Thymus (tissue), 11 donors: Measurements from ENCODE around the gene FBLN7. TPM values are rescaled to one million over a fixed set of nuclear protein-coding genes. Genes with fewer than 3 reads are reported as not detected.

Experiments
- DNase-seq, 9 donors: peaks; one replicate each; pipeline ENCODE4 v3.0.0-alpha.2; 2013; ENCODE audit warnings: low spot score in 9 of 9, low read depth in 6 of 9, missing footprints in 1 of 9
- H3K27ac ChIP-seq, 2 donors: one replicate each; pipeline ENCODE4 v1.5.1; 2013; ENCODE audit warnings: control low read depth in 1 of 2, low read depth in 1 of 2, low read length in 1 of 2, mild to moderate bottlenecking in 1 of 2, moderate library complexity in 1 of 2
- H3K27me3 ChIP-seq, 2 donors: one replicate each; pipeline ENCODE4 v1.5.1; 2013; ENCODE audit warnings: low read length in 1 of 2; ENCODE audit not compliant: control insufficient read depth in 2 of 2, insufficient read depth in 1 of 2
- H3K36me3 ChIP-seq, 2 donors: one replicate each; pipeline ENCODE4 v1.5.1; 2013; ENCODE audit warnings: low read length in 1 of 2, mild to moderate bottlenecking in 1 of 2, moderate library complexity in 1 of 2; ENCODE audit not compliant: control insufficient read depth in 2 of 2, insufficient read depth in 2 of 2
- H3K4me1 ChIP-seq, 2 donors: one replicate each; pipeline ENCODE4 v1.5.1; 2013; ENCODE audit warnings: low read length in 2 of 2; ENCODE audit not compliant: control insufficient read depth in 2 of 2, insufficient read depth in 2 of 2
- H3K4me3 ChIP-seq, 2 donors: one replicate each; pipeline ENCODE4 v1.5.1; 2013; ENCODE audit warnings: low read length in 2 of 2, control low read depth in 1 of 2, mild to moderate bottlenecking in 1 of 2
- H3K9me3 ChIP-seq, 2 donors: one replicate each; pipeline ENCODE4 v1.5.1; 2013; ENCODE audit warnings: low read length in 1 of 2, mild to moderate bottlenecking in 1 of 2; ENCODE audit not compliant: control insufficient read depth in 2 of 2, insufficient read depth in 1 of 2
- WGBS: extraction: QIAGEN DNeasy Blood & Tissue Kit; methylation state at CpG from one replicate; pipeline ENCODE4 v1.1.7; 2013; 5-methylcytosine and 5-hydroxymethylcytosine counted together
- polyA plus RNA-seq: library from polyadenylated mRNA; stranded (reverse); fragments of 200-250 nt; gene quantifications from one replicate; pipeline ENCODE4 v1.2.3, GENCODE V29; 2013
- total RNA-seq: library from RNA; stranded (reverse); fragments of 120-200 nt; gene quantifications from one replicate; pipeline ENCODE4 v1.2.4, GENCODE V29; 2013
- donor health status: healthy.

FBLN7 gene
- total and polyA plus RNA-seq, 2 donors, result 4.8 to 6.0 TPM

DNA sequence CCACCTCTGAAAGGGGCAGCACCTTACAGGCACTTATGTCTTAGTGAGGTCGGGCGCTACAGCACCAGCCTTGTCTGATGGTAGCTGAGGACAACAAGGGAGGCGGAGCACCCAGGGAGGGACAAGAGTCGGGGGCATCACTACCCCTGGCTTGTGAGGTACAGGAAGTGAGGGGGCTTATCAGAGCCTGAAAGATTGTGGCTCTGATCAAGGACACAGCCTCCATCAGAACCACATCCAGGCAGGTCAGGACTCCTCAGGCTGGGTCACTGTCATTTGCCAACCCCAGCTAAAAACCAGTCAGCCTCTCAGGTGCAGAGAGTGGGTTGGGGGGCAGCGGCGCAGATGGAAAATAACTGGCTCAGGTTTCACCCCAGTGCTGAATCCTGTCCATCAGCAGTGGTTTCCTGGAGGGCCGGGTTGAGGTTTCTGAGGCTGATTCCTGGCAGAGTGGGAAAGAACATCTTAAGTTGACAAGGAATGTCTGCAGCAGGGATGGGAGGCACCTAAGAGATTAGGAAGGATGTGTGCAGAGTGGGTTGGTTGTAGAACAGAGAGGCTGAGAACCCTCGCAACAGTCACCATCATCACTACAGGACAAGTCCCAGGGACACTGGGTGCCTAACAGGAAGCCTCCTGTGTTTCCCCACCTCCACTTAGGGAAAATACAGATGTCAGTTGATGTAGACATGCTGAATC, 45.3 kb downstream of the FBLN7 start:
- peak in 2 of 9 donors; percentile 31 to 52 for DNase-seq
- peaks cover 39 to 65% of the 10 kb centered on the region in 2 donors for H3K4me1 ChIP-seq

GRCh38 chr2:112184121-112184520, 45.9 kb downstream of the FBLN7 start:
- Histone ChIP-seq H3K9me3 (peaks cover 0 to 21% of the 10 kb centered on the region in 2 donors), H3K36me3 (peaks cover 0 to 3% of the 10 kb centered on the region in 2 donors), H3K4me3 (no peak overlapping the region), H3K27ac (no peak overlapping the region), H3K4me1 (peaks cover 46 to 71% of the 10 kb centered on the region in 2 donors), H3K27me3 (peaks cover 0 to 8% of the 10 kb centered on the region in 2 donors)
- DNase-seq, result no peak
- over 99% methylated on average over 8 of the region's 8 CpGs for WGBS

More for the DNA sequence above, 45.3 kb downstream of the FBLN7 start:
- H3K36me3 ChIP-seq, result peaks cover 0 to 3% of the 10 kb centered on the region in 2 donors
- H3K9me3 ChIP-seq, result peaks cover 0 to 21% of the 10 kb centered on the region in 2 donors
- peaks cover 0 to 8% of the 10 kb centered on the region in 2 donors for H3K27me3 ChIP-seq
- 72% methylated on average over 8 of the region's 8 CpGs for WGBS
- H3K27ac ChIP-seq, result peak overlapping the region; percentile 19 to 89
- no peak overlapping the region for H3K4me3 ChIP-seq

DNA sequence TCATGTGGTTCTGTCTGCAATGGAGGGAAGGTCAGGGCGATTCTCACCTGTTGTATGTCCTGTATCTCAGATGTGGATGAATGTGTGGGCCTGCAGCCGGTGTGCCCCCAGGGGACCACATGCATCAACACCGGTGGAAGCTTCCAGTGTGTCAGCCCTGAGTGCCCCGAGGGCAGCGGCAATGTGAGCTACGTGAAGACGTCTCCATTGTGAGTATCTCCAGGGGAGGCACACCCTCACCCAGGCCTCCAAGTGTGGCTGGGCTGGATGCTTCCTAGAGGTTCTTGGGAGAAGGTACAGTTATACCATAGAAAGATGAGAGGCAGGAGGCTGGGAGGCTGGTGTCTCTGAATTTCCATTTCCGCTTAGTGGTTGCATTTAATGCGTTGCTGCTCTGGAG, 46.9 kb downstream of the FBLN7 start:
- Histone ChIP-seq H3K27me3 (peaks cover 0 to 8% of the 10 kb centered on the region in 2 donors), H3K4me1 (peaks cover 48 to 74% of the 10 kb centered on the region in 2 donors), H3K4me3 (no peak overlapping the region), H3K27ac (no peak overlapping the region), H3K9me3 (peaks cover 0 to 21% of the 10 kb centered on the region in 2 donors), H3K36me3 (peaks cover 0 to 3% of the 10 kb centered on the region in 2 donors)
- 88% methylated on average over 9 of the region's 9 CpGs for WGBS
- DNase-seq, result no peak

DNA sequence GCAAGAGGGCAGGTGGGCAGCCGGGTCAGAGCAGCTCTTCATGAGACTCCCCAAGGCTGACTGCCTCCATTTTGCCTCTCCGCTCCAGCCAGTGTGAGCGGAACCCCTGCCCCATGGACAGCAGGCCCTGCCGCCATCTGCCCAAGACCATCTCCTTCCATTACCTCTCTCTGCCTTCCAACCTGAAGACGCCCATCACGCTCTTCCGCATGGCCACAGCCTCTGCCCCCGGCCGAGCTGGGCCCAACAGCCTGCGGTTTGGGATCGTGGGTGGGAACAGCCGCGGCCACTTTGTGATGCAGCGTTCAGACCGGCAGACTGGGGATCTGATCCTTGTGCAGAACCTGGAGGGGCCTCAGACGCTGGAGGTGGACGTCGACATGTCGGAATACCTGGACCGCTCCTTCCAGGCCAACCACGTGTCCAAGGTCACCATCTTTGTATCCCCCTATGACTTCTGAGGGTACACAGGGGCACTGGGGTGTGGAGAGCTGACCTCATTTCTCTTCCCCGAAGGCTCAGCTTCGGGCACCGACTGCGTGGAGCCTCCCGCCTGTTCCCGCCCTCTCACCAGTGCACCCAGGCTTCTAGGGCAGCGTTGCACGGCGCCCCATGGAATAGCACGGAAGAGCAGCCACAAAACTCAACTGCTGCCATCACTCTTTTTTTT, 49.0 kb downstream of the FBLN7 start:
- H3K36me3 ChIP-seq, result peaks cover 0 to 3% of the 10 kb centered on the region in 2 donors
- peaks cover 38 to 65% of the 10 kb centered on the region in 2 donors for H3K4me1 ChIP-seq
- no peak for DNase-seq
- H3K27me3 ChIP-seq, result no peaks in the 10 kb centered on the region
- H3K9me3 ChIP-seq, result peaks cover 0 to 14% of the 10 kb centered on the region in 2 donors
- WGBS, result 96% methylated on average over 31 of the region's 31 CpGs
- no peak overlapping the region for H3K4me3 ChIP-seq
- peak overlapping the region; percentile 96 to 99 for H3K27ac ChIP-seq

DNA sequence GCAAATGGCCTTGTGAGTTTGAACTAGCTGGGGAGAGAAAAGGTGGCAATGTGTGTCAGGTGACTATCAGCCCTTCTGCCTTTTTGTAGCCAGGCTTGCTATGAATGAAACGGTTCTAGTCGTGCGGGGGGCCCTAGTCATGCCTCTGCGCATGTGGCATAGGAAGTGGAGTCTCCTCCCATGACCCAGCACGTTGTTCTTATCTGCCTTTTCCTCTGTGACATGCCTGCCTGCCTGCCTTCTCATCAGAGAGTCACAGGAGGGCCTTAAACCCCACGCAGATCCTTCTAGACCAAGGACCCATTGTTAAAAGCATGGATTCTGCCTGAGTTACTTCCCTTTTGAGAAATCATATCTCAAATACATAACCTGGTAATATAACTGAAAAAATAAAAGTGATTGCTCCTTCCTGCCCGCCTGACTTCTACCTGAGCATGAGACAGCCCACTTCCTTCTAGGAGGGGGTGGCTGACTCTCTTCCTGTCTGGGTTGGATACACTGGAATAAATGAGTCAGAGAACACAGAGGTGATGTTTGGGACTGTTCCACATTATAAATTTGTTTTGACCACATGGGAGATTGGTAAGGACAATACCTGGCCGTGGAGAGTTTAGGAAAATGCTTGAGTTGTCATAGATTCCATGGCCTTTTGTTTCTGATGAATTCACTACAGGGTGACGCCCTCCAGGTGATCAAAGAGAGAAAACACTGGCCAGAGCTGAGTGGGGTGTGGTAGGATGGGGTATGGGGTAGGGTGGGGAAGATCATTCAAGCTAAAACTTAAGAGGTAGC, 49.8 kb downstream of the FBLN7 start:
- Histone ChIP-seq H3K36me3 (peaks cover 0 to 3% of the 10 kb centered on the region in 2 donors), H3K27me3 (no peaks in the 10 kb centered on the region), H3K9me3 (peaks cover 0 to 14% of the 10 kb centered on the region in 2 donors), H3K27ac (peak overlapping the region; percentile 96 to 99), H3K4me3 (peak overlapping the region in 1 of 2 donors; percentile 7), H3K4me1 (peaks cover 33 to 59% of the 10 kb centered on the region in 2 donors)
- 26% methylated on average over 9 of the region's 9 CpGs for WGBS
- DNase-seq, result peak; percentile 62 to 93 (median 81)

- WGBS, result 94% methylated on average over 3 of the region's 3 CpGs
- Histone ChIP-seq H3K27me3 (no peaks in the 10 kb centered on the region), H3K4me3 (no peak overlapping the region), H3K36me3 (peaks cover 0 to 3% of the 10 kb centered on the region in 2 donors), H3K9me3 (peaks cover 0 to 11% of the 10 kb centered on the region in 2 donors), H3K27ac (peak overlapping the region; percentile 53 to 99), H3K4me1 (peaks cover 25 to 51% of the 10 kb centered on the region in 2 donors)
- DNase-seq, result no peak
Measured at GRCh38 chr2:112189001-112189556, 50.9 kb downstream of the FBLN7 start.

DNA sequence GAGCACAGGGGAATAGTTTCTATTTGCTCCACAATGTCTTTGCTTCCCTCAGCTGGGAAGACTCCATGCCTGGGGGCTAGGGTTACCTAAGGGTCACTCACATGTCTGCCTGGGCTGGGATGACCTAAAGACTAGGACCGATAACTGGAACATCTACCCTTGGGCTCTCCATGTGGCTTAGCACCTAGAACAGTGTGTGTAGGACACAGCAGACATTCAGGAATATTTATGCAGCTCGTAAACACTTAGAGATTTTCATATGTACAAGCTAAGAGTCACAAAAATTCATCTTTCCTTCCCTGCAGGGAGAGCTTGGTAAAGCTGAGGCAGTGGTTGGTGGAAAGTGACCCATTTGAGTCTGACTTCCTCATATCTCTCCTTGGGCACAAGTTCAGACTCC, 55.8 kb downstream of the FBLN7 start:
- Histone ChIP-seq H3K4me3 (no peak overlapping the region), H3K36me3 (no peaks in the 10 kb centered on the region), H3K27me3 (no peaks in the 10 kb centered on the region), H3K9me3 (no peaks in the 10 kb centered on the region), H3K4me1 (peaks cover 14 to 35% of the 10 kb centered on the region in 2 donors), H3K27ac (no peak overlapping the region)
- 96% methylated on average over 2 of the region's 2 CpGs for WGBS
- no peak for DNase-seq

DNA sequence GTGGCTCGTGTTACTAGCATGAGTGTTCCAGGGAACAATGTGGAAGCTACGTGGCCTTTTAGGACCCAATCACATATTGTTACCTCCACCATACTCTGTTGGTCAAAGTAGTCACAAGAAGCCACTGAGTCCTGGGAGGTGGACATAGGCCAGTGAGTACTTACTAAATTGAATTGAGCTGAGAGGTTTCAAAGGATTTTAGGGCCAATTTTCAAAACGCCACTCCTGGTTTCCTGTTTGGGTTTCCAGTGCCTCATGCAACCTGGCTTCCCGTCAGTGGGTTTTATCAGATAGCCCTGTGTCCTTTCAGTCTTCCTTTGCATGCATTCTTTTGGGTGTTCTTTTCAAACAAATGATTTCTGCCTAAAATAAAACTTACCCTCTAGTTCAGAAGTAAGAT, 56.3 kb downstream of the FBLN7 start:
- 54% methylated on average over 4 of the region's 4 CpGs for WGBS

More for the DNA sequence above, 56.3 kb downstream of the FBLN7 start:
- Histone ChIP-seq H3K9me3 (no peaks in the 10 kb centered on the region), H3K4me1 (peaks cover 10 to 32% of the 10 kb centered on the region in 2 donors), H3K36me3 (no peaks in the 10 kb centered on the region), H3K27ac (no peak overlapping the region), H3K27me3 (no peaks in the 10 kb centered on the region), H3K4me3 (no peak overlapping the region)
- DNase-seq, result peak in 1 of 9 donors; percentile 39
